Neural cell (in vitro differentiated cells): ENCODE data around the gene SRD5A1. TPM values are rescaled to one million over a fixed set of nuclear protein-coding genes. Genes with fewer than 3 reads are reported as not detected.

ENCODE experiments used
- H2AFZ ChIP-seq: fragments of 200-600, 300-800 bp; sonication (generic), shearing (Covaris generic); 2 replicates; pipeline ENCODE4 v1.6.0; 2014; ENCODE audit warnings: low read depth, mild to moderate bottlenecking, antibody characterized with exemption, low read length, moderate library complexity
- H3F3A ChIP-seq: fragments of 200-600 bp; shearing (Covaris generic); 2 replicates; pipeline ENCODE4 v1.6.1; 2016; ENCODE audit warnings: mild to moderate bottlenecking, moderate library complexity, mixed read lengths, antibody characterized with exemption, low read length; ENCODE audit not compliant: insufficient read depth, poor library complexity, severe bottlenecking
- H3K27ac ChIP-seq: fragments of 200-600, 300-800 bp; sonication (generic), shearing (Covaris generic); 2 replicates; pipeline ENCODE4 v1.5.1; 2014; ENCODE audit warnings: mild to moderate bottlenecking, low read length, moderate library complexity
- H3K27me3 ChIP-seq: fragments of 300-800, 200-600 bp; sonication (generic), shearing (Covaris generic); 2 replicates; pipeline ENCODE4 v1.6.0; 2014; ENCODE audit warnings: mild to moderate bottlenecking, low read depth, low read length, moderate library complexity; ENCODE audit not compliant: insufficient read depth
- H3K36me3 ChIP-seq: fragments of 300-800, 200-600 bp; sonication (generic), shearing (Covaris generic); 2 replicates; pipeline ENCODE4 v1.5.1; 2014; ENCODE audit warnings: mild to moderate bottlenecking, antibody characterized with exemption, low read length, moderate library complexity; ENCODE audit not compliant: insufficient read depth
- H3K4me2 ChIP-seq: fragments of 300-800, 200-600 bp; sonication (generic), shearing (Covaris generic); 2 replicates; pipeline ENCODE4 v1.6.0; 2014; ENCODE audit warnings: mild to moderate bottlenecking, low read length
- H3K4me3 ChIP-seq: fragments of 300-800, 200-600 bp; sonication (generic), shearing (Covaris generic); 2 replicates; pipeline ENCODE4 v1.5.1; 2014; ENCODE audit warnings: mild to moderate bottlenecking, low read length, moderate library complexity
- H3K79me2 ChIP-seq: fragments of 200-600 bp; shearing (Covaris generic); replicated peaks from 2 replicates; pipeline ENCODE4 v1.6.0; 2014; ENCODE audit warnings: mild to moderate bottlenecking, low read length, moderate library complexity; ENCODE audit not compliant: insufficient read depth
- H3K9ac ChIP-seq: fragments of 300-800, 200-600 bp; sonication (generic), shearing (Covaris generic); 2 replicates; pipeline ENCODE4 v1.6.1; 2016; ENCODE audit warnings: mild to moderate bottlenecking, low read length, mixed read lengths
- H3K9me2 ChIP-seq: fragments of 200-600 bp; shearing (Covaris generic); 2 replicates; pipeline ENCODE4 v1.6.1; 2016; ENCODE audit warnings: mild to moderate bottlenecking, low read length, mixed read lengths; ENCODE audit not compliant: insufficient read depth
- H3K9me3 ChIP-seq: fragments of 200-600, 300-800 bp; sonication (generic), shearing (Covaris generic); 2 replicates; pipeline ENCODE4 v1.6.1; 2016; ENCODE audit warnings: mild to moderate bottlenecking, mixed run types, low read length, moderate library complexity, mixed read lengths
- H4K20me1 ChIP-seq: fragments of 200-600 bp; shearing (Covaris generic); 2 replicates; pipeline ENCODE4 v1.6.1; 2016; ENCODE audit warnings: mild to moderate bottlenecking, mixed run types; ENCODE audit not compliant: insufficient read depth
- EP300 ChIP-seq: fragments of 450-650 bp; conservative IDR thresholded peaks from 2 replicates; pipeline ENCODE4 v1.6.1; 2014; ENCODE audit warnings: antibody characterized with exemption, mild to moderate bottlenecking, moderate library complexity; ENCODE audit not compliant: poor library complexity, severe bottlenecking
- EZH2 ChIP-seq: fragments of 200-600, 300-800 bp; shearing (Covaris generic), sonication (generic); IDR thresholded peaks from 2 replicates; pipeline ENCODE4 v1.6.1; 2014; ENCODE audit warnings: antibody characterized with exemption, low read length, borderline replicate concordance, mild to moderate bottlenecking; ENCODE audit not compliant: insufficient read depth, poor library complexity, severe bottlenecking
- MXI1 ChIP-seq: fragments of 450-650 bp; conservative IDR thresholded peaks from 2 replicates; pipeline ENCODE4 v1.6.1; 2014; ENCODE audit warnings: antibody characterized with exemption, mild to moderate bottlenecking; ENCODE audit not compliant: poor library complexity, severe bottlenecking
- POLR2AphosphoS5 ChIP-seq: IDR thresholded peaks from 2 replicates; pipeline ENCODE4 v1.6.1; 2012
- RAD21 ChIP-seq: fragments of 450-650 bp; conservative IDR thresholded peaks from 2 replicates; pipeline ENCODE4 v1.6.1; 2014; ENCODE audit warnings: antibody characterized with exemption, mild to moderate bottlenecking, moderate library complexity
- SMC3 ChIP-seq: fragments of 450-650 bp; conservative IDR thresholded peaks from 2 replicates; pipeline ENCODE4 v1.6.1; 2014; ENCODE audit warnings: antibody characterized with exemption, mild to moderate bottlenecking, moderate library complexity; ENCODE audit not compliant: poor library complexity
- TAF1 ChIP-seq: IDR thresholded peaks from 2 replicates; pipeline ENCODE4 v1.6.1; 2012; ENCODE audit warnings: low read depth
- polyA plus RNA-seq: library from polyadenylated mRNA; depleted of rRNA; stranded (reverse); fragments of >200 nt; gene quantifications from 2 replicates; pipeline ENCODE4 v1.2.3, GENCODE V29; 2014
- TF ChIP-seq, protein P1 (sequence below): fragments of 450-650 bp; IDR thresholded peaks from 2 replicates; pipeline ENCODE4 v1.5.1; 2014; ENCODE audit warnings: antibody characterized with exemption, mild to moderate bottlenecking, moderate library complexity; ENCODE audit not compliant: poor library complexity, severe bottlenecking
- TF ChIP-seq, protein P2 (sequence below): IDR thresholded peaks from 2 replicates; pipeline ENCODE4 v1.6.1; 2012; ENCODE audit warnings: borderline replicate concordance

The SRD5A1 gene
- polyA plus RNA-seq, 1 donor from 2014 or later = 122 TPM

DNA sequence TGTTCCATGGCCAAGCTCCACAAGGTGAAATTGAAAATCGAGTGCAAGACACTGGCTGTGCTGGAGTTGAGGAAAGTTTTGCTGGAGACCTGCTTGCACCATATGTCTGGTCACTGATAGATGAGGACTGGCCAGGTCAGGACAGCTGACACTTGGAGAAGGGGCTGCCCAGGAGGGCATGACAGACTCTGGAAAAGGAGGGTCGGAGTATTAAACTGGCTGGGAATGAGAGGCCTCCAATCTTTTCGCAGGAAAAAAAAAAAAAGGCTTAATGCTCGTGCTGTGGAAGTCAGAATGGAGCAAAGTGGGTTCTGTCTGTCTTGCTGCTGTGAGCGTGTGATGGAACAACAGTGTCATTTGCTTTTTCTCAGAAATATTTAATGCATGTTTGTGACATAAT is 85.5 kb downstream of the SRD5A1 start:
- Histone ChIP-seq H3F3A (no peaks in the 10 kb centered on the region), H2AFZ (no peak overlapping the region), H3K9me2 (no peaks in the 10 kb centered on the region), H3K36me3 (no peaks in the 10 kb centered on the region), H3K79me2 (peaks cover 81% of the 10 kb centered on the region), H3K4me2 (no peak overlapping the region), H3K4me3 (peak overlapping the region; percentile 69), H3K9me3 (no peaks in the 10 kb centered on the region), H3K27me3 (no peaks in the 10 kb centered on the region), H3K9ac (no peak overlapping the region), H3K27ac (no peak overlapping the region), H4K20me1 (peaks cover 27% of the 10 kb centered on the region)
- TF ChIP-seq, protein P1, sequence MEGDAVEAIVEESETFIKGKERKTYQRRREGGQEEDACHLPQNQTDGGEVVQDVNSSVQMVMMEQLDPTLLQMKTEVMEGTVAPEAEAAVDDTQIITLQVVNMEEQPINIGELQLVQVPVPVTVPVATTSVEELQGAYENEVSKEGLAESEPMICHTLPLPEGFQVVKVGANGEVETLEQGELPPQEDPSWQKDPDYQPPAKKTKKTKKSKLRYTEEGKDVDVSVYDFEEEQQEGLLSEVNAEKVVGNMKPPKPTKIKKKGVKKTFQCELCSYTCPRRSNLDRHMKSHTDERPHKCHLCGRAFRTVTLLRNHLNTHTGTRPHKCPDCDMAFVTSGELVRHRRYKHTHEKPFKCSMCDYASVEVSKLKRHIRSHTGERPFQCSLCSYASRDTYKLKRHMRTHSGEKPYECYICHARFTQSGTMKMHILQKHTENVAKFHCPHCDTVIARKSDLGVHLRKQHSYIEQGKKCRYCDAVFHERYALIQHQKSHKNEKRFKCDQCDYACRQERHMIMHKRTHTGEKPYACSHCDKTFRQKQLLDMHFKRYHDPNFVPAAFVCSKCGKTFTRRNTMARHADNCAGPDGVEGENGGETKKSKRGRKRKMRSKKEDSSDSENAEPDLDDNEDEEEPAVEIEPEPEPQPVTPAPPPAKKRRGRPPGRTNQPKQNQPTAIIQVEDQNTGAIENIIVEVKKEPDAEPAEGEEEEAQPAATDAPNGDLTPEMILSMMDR = no peak
- no peak for TF ChIP-seq POLR2AphosphoS5
- TF ChIP-seq TAF1 = no peak

GRCh38 chr5:6719417-6719816 is 86.2 kb downstream of the SRD5A1 start:
- Histone ChIP-seq H4K20me1 (peaks cover 27% of the 10 kb centered on the region), H3K4me2 (no peak overlapping the region)

More at GRCh38 chr5:6719417-6719816, 86.2 kb downstream of the SRD5A1 start:
- H3K9ac ChIP-seq = no peak overlapping the region
- H3K9me3 ChIP-seq = no peaks in the 10 kb centered on the region
- no peak overlapping the region for H3K27ac ChIP-seq
- H3K4me3 ChIP-seq = no peak overlapping the region
- no peaks in the 10 kb centered on the region for H3F3A ChIP-seq
- no peaks in the 10 kb centered on the region for H3K27me3 ChIP-seq
- H3K79me2 ChIP-seq = peaks cover 86% of the 10 kb centered on the region
- H3K9me2 ChIP-seq = no peaks in the 10 kb centered on the region
- no peaks in the 10 kb centered on the region for H3K36me3 ChIP-seq
- no peak overlapping the region for H2AFZ ChIP-seq
- no peak for TF ChIP-seq EP300
- TF ChIP-seq, protein P1 = no peak
- TF ChIP-seq EZH2 = no peak
- TF ChIP-seq, protein P2, sequence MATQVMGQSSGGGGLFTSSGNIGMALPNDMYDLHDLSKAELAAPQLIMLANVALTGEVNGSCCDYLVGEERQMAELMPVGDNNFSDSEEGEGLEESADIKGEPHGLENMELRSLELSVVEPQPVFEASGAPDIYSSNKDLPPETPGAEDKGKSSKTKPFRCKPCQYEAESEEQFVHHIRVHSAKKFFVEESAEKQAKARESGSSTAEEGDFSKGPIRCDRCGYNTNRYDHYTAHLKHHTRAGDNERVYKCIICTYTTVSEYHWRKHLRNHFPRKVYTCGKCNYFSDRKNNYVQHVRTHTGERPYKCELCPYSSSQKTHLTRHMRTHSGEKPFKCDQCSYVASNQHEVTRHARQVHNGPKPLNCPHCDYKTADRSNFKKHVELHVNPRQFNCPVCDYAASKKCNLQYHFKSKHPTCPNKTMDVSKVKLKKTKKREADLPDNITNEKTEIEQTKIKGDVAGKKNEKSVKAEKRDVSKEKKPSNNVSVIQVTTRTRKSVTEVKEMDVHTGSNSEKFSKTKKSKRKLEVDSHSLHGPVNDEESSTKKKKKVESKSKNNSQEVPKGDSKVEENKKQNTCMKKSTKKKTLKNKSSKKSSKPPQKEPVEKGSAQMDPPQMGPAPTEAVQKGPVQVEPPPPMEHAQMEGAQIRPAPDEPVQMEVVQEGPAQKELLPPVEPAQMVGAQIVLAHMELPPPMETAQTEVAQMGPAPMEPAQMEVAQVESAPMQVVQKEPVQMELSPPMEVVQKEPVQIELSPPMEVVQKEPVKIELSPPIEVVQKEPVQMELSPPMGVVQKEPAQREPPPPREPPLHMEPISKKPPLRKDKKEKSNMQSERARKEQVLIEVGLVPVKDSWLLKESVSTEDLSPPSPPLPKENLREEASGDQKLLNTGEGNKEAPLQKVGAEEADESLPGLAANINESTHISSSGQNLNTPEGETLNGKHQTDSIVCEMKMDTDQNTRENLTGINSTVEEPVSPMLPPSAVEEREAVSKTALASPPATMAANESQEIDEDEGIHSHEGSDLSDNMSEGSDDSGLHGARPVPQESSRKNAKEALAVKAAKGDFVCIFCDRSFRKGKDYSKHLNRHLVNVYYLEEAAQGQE = no peak
- no peak for TF ChIP-seq RAD21
- TF ChIP-seq TAF1 = no peak
- TF ChIP-seq SMC3 = no peak
- no peak for TF ChIP-seq MXI1
- no peak for TF ChIP-seq POLR2AphosphoS5
